Loucy (cell line): Measurements from ENCODE around the gene ADAM11.
"Not testable (repeated sequence)": the region's sequence is repeated elsewhere in the genome, so short reads cannot be mapped to it uniquely, and the experiment has no call there.

Experiments
- H2AFZ ChIP-seq: fragments of 200-600 bp; sonication (generic); 2 replicates; pipeline ENCODE4 v1.6.0; 2016; ENCODE audit warnings: antibody characterized with exemption, mild to moderate bottlenecking, low read length, moderate library complexity
- H3F3A ChIP-seq: fragments of 200-600 bp; 2 replicates; pipeline ENCODE4 v1.6.0; 2016; ENCODE audit warnings: antibody characterized with exemption, low read depth, mild to moderate bottlenecking
- H3K27me3 ChIP-seq: fragments of 200-600 bp; sonication (generic); 2 replicates; pipeline ENCODE4 v1.6.1; 2014; ENCODE audit warnings: low read length, mild to moderate bottlenecking; ENCODE audit not compliant: insufficient read depth, poor library complexity, severe bottlenecking
- H3K36me3 ChIP-seq: fragments of 200-600 bp; sonication (generic); 2 replicates; pipeline ENCODE4 v1.6.1; 2016; ENCODE audit warnings: low read length; ENCODE audit not compliant: insufficient read depth
- H3K4me1 ChIP-seq: fragments of 200-600 bp; sonication (generic); 2 replicates; pipeline ENCODE4 v1.5.1; 2014; ENCODE audit warnings: low read length, mild to moderate bottlenecking; ENCODE audit not compliant: insufficient read depth, poor library complexity, severe bottlenecking
- H3K4me2 ChIP-seq: fragments of 200-600 bp; sonication (generic); 2 replicates; pipeline ENCODE4 v1.6.0; 2014; ENCODE audit warnings: antibody characterized with exemption, low read length, low read depth, mild to moderate bottlenecking; ENCODE audit not compliant: poor library complexity, severe bottlenecking
- H3K4me3 ChIP-seq: fragments of 200-600 bp; sonication (generic); 2 replicates; pipeline ENCODE4 v1.5.1; 2014; ENCODE audit warnings: low read length, mild to moderate bottlenecking, mixed read lengths; ENCODE audit not compliant: poor library complexity, severe bottlenecking
- H3K79me2 ChIP-seq: fragments of 200-600 bp; sonication (generic); 2 replicates; pipeline ENCODE4 v1.6.1; 2014; ENCODE audit warnings: low read length; ENCODE audit not compliant: insufficient read depth
- H3K9ac ChIP-seq: fragments of 200-600 bp; sonication (generic); 2 replicates; pipeline ENCODE4 v1.6.0; 2014; ENCODE audit warnings: mild to moderate bottlenecking, low read depth, low read length, moderate library complexity; ENCODE audit not compliant: poor library complexity, severe bottlenecking
- H3K9me2 ChIP-seq: fragments of 200-600 bp; sonication (generic); replicated peaks from 2 replicates; pipeline ENCODE4 v1.6.1; 2016; ENCODE audit warnings: low read depth, low read length, mixed read lengths
- H3K9me3 ChIP-seq: fragments of 200-600 bp; sonication (generic); 2 replicates; pipeline ENCODE4 v1.6.1; 2014; ENCODE audit warnings: mild to moderate bottlenecking, antibody characterized with exemption, low read length, low read depth; ENCODE audit not compliant: insufficient read depth
- H4K20me1 ChIP-seq: fragments of 200-600 bp; sonication (generic); 2 replicates; pipeline ENCODE4 v1.6.0; 2014; ENCODE audit warnings: antibody characterized with exemption, low read length, mild to moderate bottlenecking; ENCODE audit not compliant: insufficient read depth, poor library complexity, severe bottlenecking
- EZH2phosphoT487 ChIP-seq: fragments of 200-600 bp; IDR thresholded peaks from 2 replicates; pipeline ENCODE4 v1.6.1; 2018; ENCODE audit warnings: antibody characterized with exemption, mild to moderate bottlenecking, moderate library complexity, borderline replicate concordance
- TF ChIP-seq, protein P1 (sequence below): fragments of 200-600 bp; sonication (generic); conservative IDR thresholded peaks from 2 replicates; pipeline ENCODE4 v1.5.1; 2014; ENCODE audit warnings: mild to moderate bottlenecking, antibody characterized with exemption, low read length

ADAM11 gene

DNA sequence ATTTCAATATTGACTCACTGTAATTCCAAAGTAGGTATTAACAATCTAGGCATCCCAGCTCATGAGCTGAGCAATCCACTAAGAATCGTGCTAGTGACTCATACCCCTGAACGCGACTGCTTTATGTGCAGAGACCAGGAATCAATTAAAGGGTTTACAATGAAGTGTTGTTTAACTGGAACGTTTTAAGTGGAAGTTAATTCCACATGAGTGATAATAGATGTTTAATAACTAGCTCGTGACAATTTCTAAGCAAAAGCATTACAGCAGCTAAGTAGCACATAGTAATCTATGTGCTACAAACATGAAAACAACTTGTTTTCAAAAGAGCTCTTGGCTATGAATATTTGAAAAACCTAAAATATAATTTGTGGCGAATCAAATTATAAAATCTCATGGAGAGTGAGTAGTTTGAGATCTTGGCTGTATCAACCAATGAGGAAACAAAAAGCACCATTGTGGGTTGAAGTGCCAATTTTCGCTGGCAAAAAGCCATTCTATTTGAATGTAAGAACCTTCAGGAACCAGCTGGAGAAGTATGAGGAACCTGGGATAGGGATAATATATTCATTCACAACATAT, 61.9 kb downstream of the ADAM11 start:
- Histone ChIP-seq H3K9me2 (no peaks in the 10 kb centered on the region), H3F3A (no peaks in the 10 kb centered on the region), H3K4me3 (no peak overlapping the region), H3K9me3 (no peaks in the 10 kb centered on the region), H4K20me1 (peaks cover 5% of the 10 kb centered on the region), H3K27me3 (no peaks in the 10 kb centered on the region), H2AFZ (no peak overlapping the region), H3K4me2 (no peak overlapping the region), H3K9ac (no peak overlapping the region), H3K36me3 (no peaks in the 10 kb centered on the region), H3K4me1 (no peaks in the 10 kb centered on the region), H3K79me2 (peaks cover 55% of the 10 kb centered on the region)
- TF ChIP-seq, protein P1, sequence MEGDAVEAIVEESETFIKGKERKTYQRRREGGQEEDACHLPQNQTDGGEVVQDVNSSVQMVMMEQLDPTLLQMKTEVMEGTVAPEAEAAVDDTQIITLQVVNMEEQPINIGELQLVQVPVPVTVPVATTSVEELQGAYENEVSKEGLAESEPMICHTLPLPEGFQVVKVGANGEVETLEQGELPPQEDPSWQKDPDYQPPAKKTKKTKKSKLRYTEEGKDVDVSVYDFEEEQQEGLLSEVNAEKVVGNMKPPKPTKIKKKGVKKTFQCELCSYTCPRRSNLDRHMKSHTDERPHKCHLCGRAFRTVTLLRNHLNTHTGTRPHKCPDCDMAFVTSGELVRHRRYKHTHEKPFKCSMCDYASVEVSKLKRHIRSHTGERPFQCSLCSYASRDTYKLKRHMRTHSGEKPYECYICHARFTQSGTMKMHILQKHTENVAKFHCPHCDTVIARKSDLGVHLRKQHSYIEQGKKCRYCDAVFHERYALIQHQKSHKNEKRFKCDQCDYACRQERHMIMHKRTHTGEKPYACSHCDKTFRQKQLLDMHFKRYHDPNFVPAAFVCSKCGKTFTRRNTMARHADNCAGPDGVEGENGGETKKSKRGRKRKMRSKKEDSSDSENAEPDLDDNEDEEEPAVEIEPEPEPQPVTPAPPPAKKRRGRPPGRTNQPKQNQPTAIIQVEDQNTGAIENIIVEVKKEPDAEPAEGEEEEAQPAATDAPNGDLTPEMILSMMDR: no peak
- TF ChIP-seq EZH2phosphoT487: no peak

DNA sequence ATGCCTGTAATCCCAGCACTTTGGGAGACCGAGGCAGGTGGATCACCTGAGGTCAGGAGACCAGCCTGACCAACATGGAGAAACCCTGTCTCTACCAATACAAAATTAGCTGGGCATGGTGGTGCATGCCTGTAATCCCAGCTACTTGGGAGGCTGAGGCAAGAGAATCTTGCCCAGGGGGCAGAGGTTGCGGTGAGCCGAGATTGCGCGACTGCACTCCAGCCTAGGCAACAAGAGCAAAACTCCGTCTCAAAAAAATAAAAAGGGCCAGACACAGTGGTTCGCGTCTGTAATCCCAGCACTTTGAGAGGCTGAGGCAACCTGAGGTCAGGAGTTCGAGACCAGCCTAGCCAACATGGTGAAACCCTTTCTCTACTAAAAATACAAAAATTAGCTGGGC, 66.4 kb downstream of the ADAM11 start:
- H4K20me1 ChIP-seq, H3K4me1 ChIP-seq, H2AFZ ChIP-seq, H3K9me3 ChIP-seq, H3K27me3 ChIP-seq, H3F3A ChIP-seq, H3K4me3 ChIP-seq, H3K9me2 ChIP-seq, H3K36me3 ChIP-seq, H3K4me2 ChIP-seq, H3K9ac ChIP-seq: not testable (repeated sequence)
- peaks cover 71% of the 10 kb centered on the region for H3K79me2 ChIP-seq

DNA sequence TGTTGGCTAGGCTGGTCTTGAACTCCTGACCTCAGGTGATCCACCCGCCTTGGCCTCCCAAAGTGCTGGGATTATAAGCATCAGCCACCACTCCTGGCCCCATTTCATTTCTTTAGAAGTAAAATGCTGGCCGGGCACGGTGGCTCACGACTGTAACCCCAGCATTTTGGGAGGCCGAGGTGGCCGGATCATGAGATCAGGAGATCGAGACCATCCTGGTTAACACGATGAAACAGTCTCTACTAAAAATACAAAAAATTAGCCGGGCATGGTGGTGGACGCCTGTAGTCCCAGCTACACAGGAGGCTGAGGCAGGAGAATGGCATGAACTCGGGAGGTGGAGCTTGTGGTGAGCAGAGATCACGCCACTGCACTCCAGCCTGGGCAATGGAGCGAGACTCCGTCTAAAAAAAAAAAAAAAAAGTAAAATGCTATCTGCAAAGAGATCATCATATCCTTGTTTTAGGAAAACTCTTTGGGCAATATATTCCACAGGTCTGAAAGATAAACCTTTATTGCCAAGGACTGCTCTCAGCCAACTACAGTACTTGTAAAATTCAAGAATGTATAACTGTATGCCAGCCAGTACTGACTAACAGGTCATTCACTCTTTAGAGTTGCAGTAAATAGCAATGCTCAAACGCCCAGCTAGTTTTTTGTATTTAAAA, 67.5 kb downstream of the ADAM11 start:
- H3K9me2 ChIP-seq: no peaks in the 10 kb centered on the region
- peaks cover 62% of the 10 kb centered on the region for H3K79me2 ChIP-seq
- no peak overlapping the region for H3K4me2 ChIP-seq
- H4K20me1 ChIP-seq: peaks cover 9% of the 10 kb centered on the region
- no peaks in the 10 kb centered on the region for H3K9me3 ChIP-seq
- H3F3A ChIP-seq: no peaks in the 10 kb centered on the region
- H3K36me3 ChIP-seq: no peaks in the 10 kb centered on the region
- H3K4me1 ChIP-seq: peaks cover 4% of the 10 kb centered on the region
- no peaks in the 10 kb centered on the region for H3K27me3 ChIP-seq
- no peak overlapping the region for H3K9ac ChIP-seq
- H2AFZ ChIP-seq: no peak overlapping the region
- no peak overlapping the region for H3K4me3 ChIP-seq
- no peak for TF ChIP-seq EZH2phosphoT487
- TF ChIP-seq, protein P1: no peak

DNA sequence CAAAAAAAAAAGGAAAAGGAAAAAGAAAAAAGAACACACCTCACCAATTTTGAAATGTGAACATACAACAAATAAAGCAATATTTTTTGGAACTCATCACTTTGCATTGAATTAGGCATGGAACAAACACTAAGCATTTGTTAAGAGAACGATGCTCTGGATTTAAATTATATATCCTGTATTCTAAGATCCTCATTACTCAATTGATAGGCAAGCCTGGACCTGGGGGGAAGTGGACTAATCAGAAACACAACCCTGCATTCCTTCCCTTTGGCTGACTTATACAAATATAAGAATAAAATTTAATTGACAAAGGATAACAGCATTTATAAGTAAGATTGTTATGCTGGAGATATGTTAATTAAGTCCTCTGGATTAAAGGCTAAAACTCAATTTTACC, 69.1 kb downstream of the ADAM11 start:
- no peaks in the 10 kb centered on the region for H3K27me3 ChIP-seq
- peak overlapping the region; percentile 69 for H3K9ac ChIP-seq
- peak overlapping the region; percentile 76 for H3K4me2 ChIP-seq
- TF ChIP-seq, protein P1: no peak
- no peak for TF ChIP-seq EZH2phosphoT487
- H3K9me3 ChIP-seq: no peaks in the 10 kb centered on the region
- peaks cover 56% of the 10 kb centered on the region for H3K79me2 ChIP-seq
- no peaks in the 10 kb centered on the region for H3K36me3 ChIP-seq
- no peak overlapping the region for H2AFZ ChIP-seq
- H3K9me2 ChIP-seq: no peaks in the 10 kb centered on the region
- no peaks in the 10 kb centered on the region for H3F3A ChIP-seq
- peak overlapping the region; percentile 79 for H3K4me3 ChIP-seq
- peaks cover 4% of the 10 kb centered on the region for H3K4me1 ChIP-seq
- H4K20me1 ChIP-seq: peaks cover 4% of the 10 kb centered on the region
